Heart right ventricle (tissue), 16 donors: ENCODE data around the gene EDEM1. TPM values are rescaled to one million over a fixed set of nuclear protein-coding genes. Genes with fewer than 3 reads are reported as not detected.

Experiments
- ATAC-seq, 8 donors: fragments of 200-7000 bp; cut with Tn5 transposase; one replicate each; pipeline ENCODE4 v1.9.1; 2020; ENCODE audit warnings: mild to moderate bottlenecking in 8 of 8, moderate library complexity in 8 of 8, moderate number of reproducible peaks in 1 of 8
- DNase-seq, 2 donors: peaks; one replicate each; pipeline ENCODE4 v3.0.0-alpha.2; 2020
- H3K27ac ChIP-seq, 10 donors: fragments of 200-600 bp; sonication (generic) in 2 of 10; one replicate each; pipeline versions ENCODE4 v1.5.0 to v1.8.0; 2020 to 2022; ENCODE audit warnings: mild to moderate bottlenecking in 3 of 10
- H3K27me3 ChIP-seq, 7 donors: fragments of 200-600 bp; one replicate each; pipeline ENCODE4 v1.8.0; 2021 to 2022; ENCODE audit warnings: mild to moderate bottlenecking in 2 of 7
- H3K36me3 ChIP-seq, 9 donors: fragments of 200-600 bp; sonication (generic) in 1 of 9; one replicate each; pipeline versions ENCODE4 v1.5.0 to v1.8.0; 2020 to 2022; ENCODE audit warnings: mild to moderate bottlenecking in 2 of 9
- H3K4me1 ChIP-seq, 9 donors: fragments of 200-600 bp; sonication (generic) in 1 of 9; one replicate each; pipeline versions ENCODE4 v1.5.0 to v1.8.0; 2020 to 2022; ENCODE audit warnings: mild to moderate bottlenecking in 4 of 9
- H3K4me3 ChIP-seq, 10 donors: fragments of 200-600 bp; sonication (generic) in 2 of 10; one replicate each; pipeline versions ENCODE4 v1.5.0 to v1.8.0; 2020 to 2022; ENCODE audit warnings: mild to moderate bottlenecking in 7 of 10, moderate library complexity in 2 of 10
- H3K9me3 ChIP-seq, 11 donors: fragments of 200-600 bp in 10 of 11; sonication (generic) in 2 of 11; one replicate each; pipeline versions ENCODE4 v1.5.0 to v1.8.0; 2013 to 2022; ENCODE audit warnings: mild to moderate bottlenecking in 2 of 11, control low read depth in 1 of 11, moderate library complexity in 1 of 11
- CTCF ChIP-seq, 9 donors: fragments of 200-600 bp; sonication (generic) in 2 of 9; IDR thresholded peaks; one replicate each; pipeline versions ENCODE4 v1.5.0 to v1.8.0; 2021 to 2022; ENCODE audit warnings: antibody characterized with exemption in 9 of 9, mild to moderate bottlenecking in 5 of 9, moderate library complexity in 1 of 9
- WGBS, 2 donors: extraction: QIAGEN DNeasy Blood & Tissue Kit; methylation state at CpG; one replicate each; pipeline ENCODE4 v1.1.7; 2013; ENCODE audit warnings: inconsistent platforms in 1 of 2; 5-methylcytosine and 5-hydroxymethylcytosine counted together
- intact Hi-C, 10 donors: fragments of 100-400 bp; cut with DNase I; formaldehyde crosslinking; loops; one replicate each; pipeline versions ENCODE4 v1.11.1 to v1.14.2; 2022
- polyA plus RNA-seq, 2 donors: library from polyadenylated mRNA; stranded (reverse); fragments of 200-250 nt; gene quantifications; one replicate each; pipeline ENCODE4 v1.2.3, GENCODE V29; 2013
- total RNA-seq, 10 donors: library from RNA; stranded (reverse); fragmentation: NEBNext Ultra II Directional in 3 of 10; extraction: Animal tissue kit (Norgen Biotek cat#: 25700) in 3 of 10; gene quantifications; one replicate each; pipeline versions ENCODE4 v1.2.1 to v1.2.4, GENCODE V29; 2021 to 2023
- donor health status: Arrhythmogenic right ventricular cardiomyopathy.
- donor health status: ischemic (EF 13 %, LVEDD 7.1; RV severe dilation, severe dysfunction).
- donor health status: healthy with polysubstance abuse.
- donor health status: DM: no; HTN: yes; CAD: no.
- donor health status: DM: no; HTN: no; CAD: no.
- donor health status: ischemic (EF 25% LVEDD 6.9; RV normal size, moderate dysfunction).
- donor health status: ischemic (EF 25% LVEDD 5.7; RV mildly dilated, moderate dysfunction).
- donor health status: healthy.
- donor health status: DM: yes; HTN: yes; CAD: no.
- donor health status: Ischemic cardiomyopathy.
- donor health status: ischemic (EF 35%, LVEDD 5.7; RV mildly dilated, moderate dysfunction).
- donor health status: nonischemic (EF 11% LVEDD 7.7; RV severe dilation, severe dysfunction).
- donor health status: DM: yes; HTN: yes; CAD: no.
- donor health status: PGD.
- donor health status: ischemic (EF 29% LVEDD 5.4; RV normal size, mild dysfunction).
- donor health status: nonischemic (EF 23%, LVEDD 6.1; RV moderate dilation, normal function).

The EDEM1 gene
- total and polyA plus RNA-seq, 12 donors: 2.2 to 19.0 (median 9.1) TPM

GRCh38 chr3:5226783-5227182 lies 39.3 kb downstream of the EDEM1 start:
- Histone ChIP-seq H3K27ac (no peak overlapping the region), H3K36me3 (peaks cover 0 to 3% (median 0%) of the 10 kb centered on the region in 9 donors), H3K9me3 (no peaks in the 10 kb centered on the region), H3K4me3 (no peak overlapping the region), H3K4me1 (peaks cover 0 to 9% (median 4%) of the 10 kb centered on the region in 9 donors), H3K27me3 (peaks cover 0 to 18% (median 0%) of the 10 kb centered on the region in 7 donors)
- ATAC-seq (no peak), DNase-seq (no peak)
- intact Hi-C loops: loop anchor here in 2 of 10 donors (5.0 to 10.0 kb wide), 2 partner anchors 1571 to 1578 kb away; no protein-coding TSS in a partner anchor
- 44 to 54% methylated on average over 6 of the region's 6 CpGs for WGBS, 2 donors
- TF ChIP-seq CTCF (IDR thresholded peaks at IDR 0.05): peak in 7 of 9 donors; percentile 35 to 63 (median 45)

- no peak for ATAC-seq
- TF ChIP-seq CTCF (IDR thresholded peaks at IDR 0.05): no peak
- H3K27ac ChIP-seq: no peak overlapping the region
- H3K4me3 ChIP-seq: no peak overlapping the region
- peaks cover 0 to 3% (median 0%) of the 10 kb centered on the region in 9 donors for H3K36me3 ChIP-seq
- WGBS, 2 donors: 34 to 47% methylated on average over 6 of the region's 6 CpGs
- H3K27me3 ChIP-seq: peaks cover 0 to 18% (median 0%) of the 10 kb centered on the region in 7 donors
- peaks cover 0 to 9% (median 4%) of the 10 kb centered on the region in 9 donors for H3K4me1 ChIP-seq
- intact Hi-C loops: loop anchor here in 2 of 10 donors (5.0 to 10.0 kb wide), 2 partner anchors 1569 to 1577 kb away; no protein-coding TSS in a partner anchor
- H3K9me3 ChIP-seq: no peaks in the 10 kb centered on the region
- no peak for DNase-seq
These were observed 40.3 kb downstream of the EDEM1 start for GRCh38 chr3:5227812-5228211.

- DNase-seq (no peak), ATAC-seq (no peak)
- intact Hi-C loops: loop anchor here in 2 of 10 donors (5.0 to 10.0 kb wide), 2 partner anchors 1568 to 1575 kb away; no protein-coding TSS in a partner anchor
- Histone ChIP-seq H3K27me3 (peaks cover 0 to 18% (median 0%) of the 10 kb centered on the region in 7 donors), H3K9me3 (no peaks in the 10 kb centered on the region), H3K36me3 (peaks cover 0 to under 1% (median 0%) of the 10 kb centered on the region in 9 donors), H3K4me1 (peaks cover 0 to 9% (median 4%) of the 10 kb centered on the region in 9 donors), H3K27ac (no peak overlapping the region), H3K4me3 (no peak overlapping the region)
- no peak for TF ChIP-seq CTCF (IDR thresholded peaks at IDR 0.05)
- 68 to 71% methylated on average over 2 of the region's 2 CpGs for WGBS, 2 donors
These were observed 41.9 kb downstream of the EDEM1 start for GRCh38 chr3:5229414-5229813.

- ATAC-seq (peak in 1 of 8 donors; percentile 35), DNase-seq (no peak)
- no peak for TF ChIP-seq CTCF (IDR thresholded peaks at IDR 0.05)
- Histone ChIP-seq H3K9me3 (no peaks in the 10 kb centered on the region), H3K27ac (no peak overlapping the region), H3K27me3 (peaks cover 0 to 18% (median 0%) of the 10 kb centered on the region in 7 donors), H3K4me1 (peaks cover 0 to 9% (median 4%) of the 10 kb centered on the region in 9 donors), H3K4me3 (no peak overlapping the region), H3K36me3 (no peaks in the 10 kb centered on the region)
- 25 to 31% methylated on average over 6 of the region's 6 CpGs for WGBS, 2 donors
- intact Hi-C loops: no loop called here
These were observed 43.6 kb downstream of the EDEM1 start for GRCh38 chr3:5231074-5231473.
